ENCODE results near the gene TLL2. TPM values are rescaled to one million over a fixed set of nuclear protein-coding genes. Genes with fewer than 3 reads are reported as not detected.

Gene TLL2
- total and polyA plus RNA-seq, 2 experiments from 2014 or later = 2.6 to 3.0 TPM

DNA sequence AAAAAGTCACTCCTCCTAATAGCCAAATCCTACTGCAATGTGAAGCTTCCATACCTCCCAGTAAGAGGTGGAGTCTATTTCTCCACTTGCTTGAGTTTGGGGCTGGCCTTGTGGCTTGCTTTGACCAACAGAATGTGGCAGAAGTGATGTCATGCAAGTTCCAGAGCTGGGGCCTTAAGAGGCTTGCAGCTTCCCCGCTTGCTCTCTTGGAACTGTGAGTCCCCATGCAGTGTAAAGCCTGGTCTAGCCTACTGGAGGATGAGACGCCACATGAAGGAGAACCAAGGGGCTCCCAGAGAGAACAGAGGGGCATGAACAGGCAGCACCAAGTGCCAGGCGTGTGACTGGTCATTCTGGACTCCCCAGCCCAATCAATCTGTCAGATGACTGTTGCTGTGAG is 96.3 kb downstream of the TLL2 start (continued):
- TF ChIP-seq, protein P1, sequence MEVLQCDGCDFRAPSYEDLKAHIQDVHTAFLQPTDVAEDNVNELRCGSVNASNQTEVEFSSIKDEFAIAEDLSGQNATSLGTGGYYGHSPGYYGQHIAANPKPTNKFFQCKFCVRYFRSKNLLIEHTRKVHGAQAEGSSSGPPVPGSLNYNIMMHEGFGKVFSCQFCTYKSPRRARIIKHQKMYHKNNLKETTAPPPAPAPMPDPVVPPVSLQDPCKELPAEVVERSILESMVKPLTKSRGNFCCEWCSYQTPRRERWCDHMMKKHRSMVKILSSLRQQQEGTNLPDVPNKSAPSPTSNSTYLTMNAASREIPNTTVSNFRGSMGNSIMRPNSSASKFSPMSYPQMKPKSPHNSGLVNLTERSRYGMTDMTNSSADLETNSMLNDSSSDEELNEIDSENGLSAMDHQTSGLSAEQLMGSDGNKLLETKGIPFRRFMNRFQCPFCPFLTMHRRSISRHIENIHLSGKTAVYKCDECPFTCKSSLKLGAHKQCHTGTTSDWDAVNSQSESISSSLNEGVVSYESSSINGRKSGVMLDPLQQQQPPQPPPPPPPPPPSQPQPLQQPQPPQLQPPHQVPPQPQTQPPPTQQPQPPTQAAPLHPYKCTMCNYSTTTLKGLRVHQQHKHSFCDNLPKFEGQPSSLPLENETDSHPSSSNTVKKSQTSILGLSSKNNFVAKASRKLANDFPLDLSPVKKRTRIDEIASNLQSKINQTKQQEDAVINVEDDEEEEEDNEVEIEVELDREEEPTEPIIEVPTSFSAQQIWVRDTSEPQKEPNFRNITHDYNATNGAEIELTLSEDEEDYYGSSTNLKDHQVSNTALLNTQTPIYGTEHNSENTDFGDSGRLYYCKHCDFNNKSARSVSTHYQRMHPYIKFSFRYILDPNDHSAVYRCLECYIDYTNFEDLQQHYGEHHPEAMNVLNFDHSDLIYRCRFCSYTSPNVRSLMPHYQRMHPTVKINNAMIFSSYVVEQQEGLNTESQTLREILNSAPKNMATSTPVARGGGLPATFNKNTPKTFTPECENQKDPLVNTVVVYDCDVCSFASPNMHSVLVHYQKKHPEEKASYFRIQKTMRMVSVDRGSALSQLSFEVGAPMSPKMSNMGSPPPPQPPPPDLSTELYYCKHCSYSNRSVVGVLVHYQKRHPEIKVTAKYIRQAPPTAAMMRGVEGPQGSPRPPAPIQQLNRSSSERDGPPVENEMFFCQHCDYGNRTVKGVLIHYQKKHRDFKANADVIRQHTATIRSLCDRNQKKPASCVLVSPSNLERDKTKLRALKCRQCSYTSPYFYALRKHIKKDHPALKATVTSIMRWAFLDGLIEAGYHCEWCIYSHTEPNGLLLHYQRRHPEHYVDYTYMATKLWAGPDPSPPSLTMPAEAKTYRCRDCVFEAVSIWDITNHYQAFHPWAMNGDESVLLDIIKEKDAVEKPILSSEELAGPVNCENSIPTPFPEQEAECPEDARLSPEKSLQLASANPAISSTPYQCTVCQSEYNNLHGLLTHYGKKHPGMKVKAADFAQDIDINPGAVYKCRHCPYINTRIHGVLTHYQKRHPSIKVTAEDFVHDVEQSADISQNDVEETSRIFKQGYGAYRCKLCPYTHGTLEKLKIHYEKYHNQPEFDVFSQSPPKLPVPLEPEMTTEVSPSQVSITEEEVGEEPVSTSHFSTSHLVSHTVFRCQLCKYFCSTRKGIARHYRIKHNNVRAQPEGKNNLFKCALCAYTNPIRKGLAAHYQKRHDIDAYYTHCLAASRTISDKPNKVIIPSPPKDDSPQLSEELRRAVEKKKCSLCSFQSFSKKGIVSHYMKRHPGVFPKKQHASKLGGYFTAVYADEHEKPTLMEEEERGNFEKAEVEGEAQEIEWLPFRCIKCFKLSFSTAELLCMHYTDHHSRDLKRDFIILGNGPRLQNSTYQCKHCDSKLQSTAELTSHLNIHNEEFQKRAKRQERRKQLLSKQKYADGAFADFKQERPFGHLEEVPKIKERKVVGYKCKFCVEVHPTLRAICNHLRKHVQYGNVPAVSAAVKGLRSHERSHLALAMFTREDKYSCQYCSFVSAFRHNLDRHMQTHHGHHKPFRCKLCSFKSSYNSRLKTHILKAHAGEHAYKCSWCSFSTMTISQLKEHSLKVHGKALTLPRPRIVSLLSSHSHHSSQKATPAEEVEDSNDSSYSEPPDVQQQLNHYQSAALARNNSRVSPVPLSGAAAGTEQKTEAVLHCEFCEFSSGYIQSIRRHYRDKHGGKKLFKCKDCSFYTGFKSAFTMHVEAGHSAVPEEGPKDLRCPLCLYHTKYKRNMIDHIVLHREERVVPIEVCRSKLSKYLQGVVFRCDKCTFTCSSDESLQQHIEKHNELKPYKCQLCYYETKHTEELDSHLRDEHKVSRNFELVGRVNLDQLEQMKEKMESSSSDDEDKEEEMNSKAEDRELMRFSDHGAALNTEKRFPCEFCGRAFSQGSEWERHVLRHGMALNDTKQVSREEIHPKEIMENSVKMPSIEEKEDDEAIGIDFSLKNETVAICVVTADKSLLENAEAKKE (CRISPR knock-in tag; IDR thresholded peaks at IDR 0.05) = no peak

- Mint-ChIP-seq H3K27ac (no peak overlapping the region), H3K4me1 (no peaks in the 10 kb centered on the region; the same call in 2 of the 3 replicates), H3K36me3 (ENCODE audit: low read depth) (no peaks in the 10 kb centered on the region), H3K9me3 (no peaks in the 10 kb centered on the region), H3K4me3 (no peak overlapping the region), H3K27me3 (ENCODE audit: insufficient read depth, low read depth, poor library complexity) (no peaks in the 10 kb centered on the region)
- H2AFZ ChIP-seq = no peak overlapping the region
- ATAC-seq (no peak), DNase-seq (ENCODE audit: low spot score) (no peak)
- H3K4me3 ChIP-seq = no peak overlapping the region
- H4K20me1 ChIP-seq (replicated peaks; ENCODE audit: insufficient read depth) = no peaks in the 10 kb centered on the region
- H3K4me1 ChIP-seq (ENCODE audit: insufficient read depth) = no peaks in the 10 kb centered on the region
- TF ChIP-seq EZH2 (IDR thresholded peaks at IDR 0.05; ENCODE audit: low read depth, unreplicated experiment) = no peak
- no peak for TF ChIP-seq NANOG (IDR thresholded peaks at IDR 0.05; ENCODE audit: borderline replicate concordance)
- no peak for TF ChIP-seq JUNB (IDR thresholded peaks at IDR 0.05; ENCODE audit: unreplicated experiment)
- TF ChIP-seq CREB1 (CRISPR knock-in tag; IDR thresholded peaks at IDR 0.05; ENCODE audit: low read depth) = no peak
- no peak for TF ChIP-seq ZNF114 (CRISPR knock-in tag; IDR thresholded peaks at IDR 0.05)
- TF ChIP-seq ETS1 (IDR thresholded peaks at IDR 0.05) = no peak
- TF ChIP-seq ZNF331 (CRISPR knock-in tag; IDR thresholded peaks at IDR 0.05; ENCODE audit: low read depth) = no peak
- TF ChIP-seq STAT1 (IDR thresholded peaks at IDR 0.05; ENCODE audit: unreplicated experiment) = no peak
- TF ChIP-seq, protein P1 (CRISPR knock-in tag; IDR thresholded peaks at IDR 0.05) = no peak
- no peak for TF ChIP-seq POLR2AphosphoS5 (IDR thresholded peaks at IDR 0.05; ENCODE audit: low read depth)
- H3K79me2 ChIP-seq (replicated peaks; ENCODE audit: insufficient read depth) = no peaks in the 10 kb centered on the region
- no peak overlapping the region for H3K4me2 ChIP-seq
- H3K9me2 ChIP-seq (ENCODE audit: insufficient read depth) = 0 out of 2 replicates have a peak, but pooled peaks cover 2% of the 10 kb centered on the region
- H3K36me3 ChIP-seq (ENCODE audit: insufficient read depth) = no peaks in the 10 kb centered on the region
- no peak overlapping the region for H3K27ac ChIP-seq (ENCODE audit: low read depth)
- no peaks in the 10 kb centered on the region for H3K27me3 ChIP-seq (ENCODE audit: insufficient read depth)
- H3F3A ChIP-seq (replicated peaks; ENCODE audit: low read depth) = no peaks in the 10 kb centered on the region
Observed at GRCh38 chr10:96416643-96417042, 97.1 kb downstream of the TLL2 start.
